B cell (primary cell): ENCODE data around the gene ANKRD28. TPM values are rescaled to one million over a fixed set of nuclear protein-coding genes. Genes with fewer than 3 reads are reported as not detected.
"Not testable (repeated sequence)": the region's sequence is repeated elsewhere in the genome, so short reads cannot be mapped to it uniquely, and the experiment has no call there.

Experiments used
- ATAC-seq: fragments of 200-7000 bp; cut with Tn5 transposase; one replicate; pipeline ENCODE4 v1.10.0; 2021; ENCODE audit warnings: low read depth, mild to moderate bottlenecking, moderate number of reproducible peaks, moderate library complexity
- CTCF ChIA-PET: fragments of 350-600 bp; sonication (Branson Sonifier 250); formaldehyde crosslinking; loops from one replicate; lab custom pipeline; 2021; ENCODE audit warnings: antibody characterized with exemption, inconsistent platforms; lab: Charles Lee
- POLR2A ChIA-PET: fragments of 350-600 bp; sonication (Branson Sonifier 250); formaldehyde crosslinking; loops from one replicate; lab custom pipeline; 2021; ENCODE audit warnings: antibody characterized with exemption; lab: Charles Lee
- DNase-seq: peaks from one replicate; pipeline ENCODE4 v3.0.0; 2013
- H2AFZ ChIP-seq: 2 replicates; pipeline ENCODE4 v1.6.1; 2012; ENCODE audit warnings: mild to moderate bottlenecking, low read depth, low read length; ENCODE audit not compliant: insufficient read depth, poor library complexity, severe bottlenecking
- H3K27ac ChIP-seq, 2 donors: 1 replicate in 1 of 2; 2 replicates in 1 of 2; pipeline ENCODE4 v1.5.1; 2012 to 2013; ENCODE audit warnings: low read length in 2 of 2, mild to moderate bottlenecking in 2 of 2, moderate library complexity in 1 of 2
- H3K27me3 ChIP-seq, 4 experiments: fragments of 200-600 bp in 1 of 4; sonication (generic) in 1 of 4; replicated peaks in 1 of 4; 1 replicate in 2 of 4; 2 replicates in 2 of 4; pipeline versions ENCODE4 v1.6.1 to v1.7.0; 2013 to 2016; ENCODE audit warnings: low read length in 3 of 4, mild to moderate bottlenecking in 2 of 4, mixed read lengths in 1 of 4, moderate library complexity in 1 of 4; ENCODE audit not compliant: insufficient read depth in 4 of 4, control insufficient read depth in 3 of 4; ENCODE audit errors: control extremely low read depth in 1 of 4
- H3K36me3 ChIP-seq, 2 experiments: replicated peaks in 1 of 2; 1 replicate in 1 of 2; 2 replicates in 1 of 2; pipeline versions ENCODE4 v1.6.1 to v1.7.1; 2013; ENCODE audit warnings: low read length in 1 of 2; ENCODE audit not compliant: insufficient read depth in 2 of 2, control insufficient read depth in 1 of 2; ENCODE audit errors: control extremely low read depth in 1 of 2, extremely low read depth in 1 of 2
- H3K4me1 ChIP-seq, 2 donors: fragments of 200-600 bp in 1 of 2; sonication (generic) in 1 of 2; 1 replicate in 1 of 2; 2 replicates in 1 of 2; pipeline versions ENCODE4 v1.5.1 to v1.6.1; 2013 to 2017; ENCODE audit warnings: low read length in 2 of 2; ENCODE audit not compliant: control insufficient read depth in 2 of 2, insufficient read depth in 2 of 2
- H3K4me2 ChIP-seq: replicated peaks from 2 replicates; pipeline ENCODE3; 2012; ENCODE audit warnings: mild to moderate bottlenecking, low read depth, low read length; ENCODE audit not compliant: poor library complexity, severe bottlenecking
- H3K4me3 ChIP-seq, 5 experiments: fragments of 200-600 bp in 1 of 5; sonication (generic) in 1 of 5; 1 replicate in 3 of 5; 2 replicates in 2 of 5; pipeline versions ENCODE4 v1.5.1 to v1.7.0; 2011 to 2016; ENCODE audit warnings: low read length in 4 of 5, mild to moderate bottlenecking in 4 of 5, low read depth in 2 of 5, control low read depth in 1 of 5, moderate library complexity in 1 of 5; ENCODE audit not compliant: insufficient read depth in 1 of 5; ENCODE audit errors: control extremely low read depth in 1 of 5, extremely low read depth in 1 of 5
- H3K79me2 ChIP-seq: fragments of 200-600 bp; sonication (generic); one replicate; pipeline ENCODE4 v1.6.0; 2016; ENCODE audit warnings: low read length; ENCODE audit not compliant: control insufficient read depth, insufficient read depth
- H3K9ac ChIP-seq: fragments of 200-600 bp; sonication (generic); 2 replicates; pipeline ENCODE4 v1.6.1; 2017; ENCODE audit warnings: mild to moderate bottlenecking, low read length, moderate library complexity
- H3K9me3 ChIP-seq, 3 donors: one replicate each; pipeline versions ENCODE4 v1.6.1 to v1.7.1; 2013; ENCODE audit warnings: low read length in 2 of 3; ENCODE audit not compliant: control insufficient read depth in 2 of 3, insufficient read depth in 1 of 3; ENCODE audit errors: control extremely low read depth in 1 of 3
- H4K20me1 ChIP-seq: 2 replicates; pipeline ENCODE4 v1.6.0; 2012; ENCODE audit warnings: mild to moderate bottlenecking, low read length; ENCODE audit not compliant: insufficient read depth, control insufficient read depth, poor library complexity, severe bottlenecking
- H3K27ac Mint-ChIP-seq: one replicate; pipeline ENCODE4 v1.8.0; 2021; ENCODE audit warnings: mixed read lengths
- H3K27me3 Mint-ChIP-seq: one replicate; pipeline ENCODE4 v1.8.0; 2021; ENCODE audit warnings: mixed read lengths
- H3K4me1 Mint-ChIP-seq: one replicate; pipeline ENCODE4 v1.8.0; 2021; ENCODE audit warnings: mixed read lengths
- H3K4me3 Mint-ChIP-seq: one replicate; pipeline ENCODE4 v1.8.0; 2021; ENCODE audit warnings: mixed read lengths
- H3K9me3 Mint-ChIP-seq: one replicate; pipeline ENCODE4 v1.8.0; 2022; ENCODE audit warnings: mixed read lengths; ENCODE audit not compliant: insufficient read depth
- EZH2 ChIP-seq: IDR thresholded peaks from 2 replicates; pipeline ENCODE4 v1.6.1; 2012; ENCODE audit warnings: borderline replicate concordance, low read depth, mild to moderate bottlenecking, moderate library complexity, low read length; ENCODE audit not compliant: insufficient read depth, poor library complexity, severe bottlenecking
- WGBS: methylation state at CpG from one replicate; pipeline ENCODE4 v1.1.5; 2013; ENCODE audit warnings: missing lambda C conversion rate; ENCODE audit not compliant: insufficient coverage; 5-methylcytosine and 5-hydroxymethylcytosine counted together
- intact Hi-C: fragments of 100-400 bp; cut with micrococcal nuclease; formaldehyde crosslinking; loops from one replicate; pipeline ENCODE4 v1.10.0; 2022
- polyA plus RNA-seq: library from polyadenylated mRNA; depleted of rRNA; stranded (reverse); fragments of >200 nt; gene quantifications from 2 replicates; pipeline ENCODE4 v1.2.3, GENCODE V29; 2012
- total RNA-seq, 2 donors: library from RNA; stranded (reverse); fragments of 120-200 nt in 1 of 2; gene quantifications; 1 replicate in 1 of 2; 2 replicates in 1 of 2; pipeline versions ENCODE4 v1.2.3 to v1.2.4, GENCODE V29; 2013 to 2022
- TF ChIP-seq, protein P1 (sequence below): fragments of 200-600 bp; IDR thresholded peaks from one replicate; pipeline ENCODE4 v1.8.0; 2022; ENCODE audit warnings: antibody characterized with exemption, mild to moderate bottlenecking

ANKRD28 gene
- total and polyA plus RNA-seq, 2 donors (not counting 1 experiment from before 2014, with no cell fraction given), result 20.7 to 37.4 TPM

DNA sequence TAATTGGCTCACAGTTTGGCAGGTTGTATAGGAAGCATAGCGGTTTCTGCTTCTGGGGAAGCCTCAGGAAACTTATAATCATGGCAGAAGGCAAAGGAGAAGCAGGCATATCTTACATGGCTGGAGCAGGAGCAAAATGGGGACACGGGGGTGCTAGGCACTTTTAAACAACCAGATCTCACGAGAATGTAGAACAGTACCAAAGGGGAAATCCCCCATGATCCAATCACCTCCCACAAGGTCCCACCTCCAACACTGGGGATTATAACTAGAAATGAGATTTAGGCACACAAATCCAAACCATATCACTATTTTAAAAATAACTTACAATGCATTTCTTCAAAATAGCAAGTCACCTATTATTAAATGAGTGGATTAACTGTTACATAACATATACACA lies 47.1 kb upstream of the ANKRD28 start:
- Histone ChIP-seq H3K9ac (no peak overlapping the region), H3K36me3 (peaks cover 0 to 3% of the 10 kb centered on the region in 2 experiments), H3K4me1 (no peaks in the 10 kb centered on the region), H3K4me3 (no peak overlapping the region), H3K27me3 (no peaks in the 10 kb centered on the region), H4K20me1 (peaks cover 37% of the 10 kb centered on the region), H3K27ac (no peak overlapping the region), H2AFZ (no peak overlapping the region), H3K79me2 (peaks cover 82% of the 10 kb centered on the region), H3K4me2 (no peak overlapping the region), H3K9me3 (peaks cover under 1 to 6% (median 5%) of the 10 kb centered on the region in 3 donors)
- H3K9me3 Mint-ChIP-seq, result peaks cover 3% of the 10 kb centered on the region
- WGBS, result 100% methylated on average over 2 of the region's 3 CpGs
- no peak overlapping the region for H3K27ac Mint-ChIP-seq
- POLR2A ChIA-PET, result no interaction called here
- H3K4me3 Mint-ChIP-seq, result no peak overlapping the region
- ATAC-seq (no peak), DNase-seq (no peak)
- TF ChIP-seq EZH2, result no peak
- TF ChIP-seq, protein P1, sequence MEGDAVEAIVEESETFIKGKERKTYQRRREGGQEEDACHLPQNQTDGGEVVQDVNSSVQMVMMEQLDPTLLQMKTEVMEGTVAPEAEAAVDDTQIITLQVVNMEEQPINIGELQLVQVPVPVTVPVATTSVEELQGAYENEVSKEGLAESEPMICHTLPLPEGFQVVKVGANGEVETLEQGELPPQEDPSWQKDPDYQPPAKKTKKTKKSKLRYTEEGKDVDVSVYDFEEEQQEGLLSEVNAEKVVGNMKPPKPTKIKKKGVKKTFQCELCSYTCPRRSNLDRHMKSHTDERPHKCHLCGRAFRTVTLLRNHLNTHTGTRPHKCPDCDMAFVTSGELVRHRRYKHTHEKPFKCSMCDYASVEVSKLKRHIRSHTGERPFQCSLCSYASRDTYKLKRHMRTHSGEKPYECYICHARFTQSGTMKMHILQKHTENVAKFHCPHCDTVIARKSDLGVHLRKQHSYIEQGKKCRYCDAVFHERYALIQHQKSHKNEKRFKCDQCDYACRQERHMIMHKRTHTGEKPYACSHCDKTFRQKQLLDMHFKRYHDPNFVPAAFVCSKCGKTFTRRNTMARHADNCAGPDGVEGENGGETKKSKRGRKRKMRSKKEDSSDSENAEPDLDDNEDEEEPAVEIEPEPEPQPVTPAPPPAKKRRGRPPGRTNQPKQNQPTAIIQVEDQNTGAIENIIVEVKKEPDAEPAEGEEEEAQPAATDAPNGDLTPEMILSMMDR, result no peak
- intact Hi-C loops, result no loop called here
- no peaks in the 10 kb centered on the region for H3K27me3 Mint-ChIP-seq
- H3K4me1 Mint-ChIP-seq, result peaks cover 35% of the 10 kb centered on the region
- CTCF ChIA-PET, result no interaction called here

DNA sequence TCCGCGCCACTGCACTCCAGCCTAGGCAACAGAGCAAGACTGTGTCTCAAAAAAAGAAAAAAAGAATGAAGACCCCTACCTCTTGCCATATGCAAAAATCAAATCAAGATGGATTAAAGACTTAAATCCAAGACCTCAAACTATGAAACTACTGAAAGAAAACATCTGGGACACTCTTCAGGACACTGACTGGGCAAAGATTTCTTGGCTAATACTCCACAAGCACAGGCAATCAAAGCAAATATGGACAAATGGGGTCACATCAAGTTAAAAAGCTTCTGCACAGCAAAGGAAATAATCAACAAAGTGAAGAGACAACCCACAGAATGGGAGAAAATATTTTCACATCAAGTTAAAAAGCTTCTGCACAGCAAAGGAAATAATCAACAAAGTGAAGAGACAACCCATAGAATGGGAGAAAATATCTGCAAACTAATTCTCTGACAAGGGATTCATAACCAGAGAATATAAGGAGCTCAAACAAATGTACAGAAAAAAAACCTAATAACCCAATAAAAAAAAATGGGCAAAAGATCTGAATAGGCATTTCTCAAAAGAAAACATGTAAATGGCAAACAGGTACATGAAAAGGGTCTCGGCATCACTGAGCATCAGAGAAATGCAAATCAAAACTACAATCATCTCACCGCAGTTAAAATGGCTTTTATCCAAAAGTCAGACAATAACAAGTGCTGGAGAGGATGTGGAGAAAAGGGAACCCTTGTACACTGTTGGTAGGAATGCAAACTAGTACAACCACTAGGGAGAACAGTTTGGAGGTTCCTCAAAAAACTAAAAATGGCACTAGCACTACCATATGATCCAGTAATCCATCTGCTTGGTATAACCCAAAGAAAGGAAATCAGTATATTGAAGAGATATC lies 43.6 kb upstream of the ANKRD28 start:
- H3K9ac ChIP-seq, H3K27me3 Mint-ChIP-seq, H3K4me3 ChIP-seq, CTCF ChIA-PET, intact Hi-C loops, POLR2A ChIA-PET, H3K27me3 ChIP-seq, H3K4me2 ChIP-seq, DNase-seq, H3K36me3 ChIP-seq, H2AFZ ChIP-seq, H3K4me3 Mint-ChIP-seq, H3K9me3 ChIP-seq, ATAC-seq, H3K4me1 ChIP-seq, H3K27ac Mint-ChIP-seq, H3K27ac ChIP-seq: not testable (repeated sequence)
- peaks cover 12% of the 10 kb centered on the region for H4K20me1 ChIP-seq
- Mint-ChIP-seq H3K4me1 (peaks cover 36% of the 10 kb centered on the region), H3K9me3 (peaks cover 10% of the 10 kb centered on the region)
- 100% methylated on average over 2 of the region's 4 CpGs for WGBS
- peaks cover 83% of the 10 kb centered on the region for H3K79me2 ChIP-seq
